HepG2 (cell line): Measurements from ENCODE around the gene CDC42EP1. TPM values are rescaled to one million over a fixed set of nuclear protein-coding genes. Genes with fewer than 3 reads are reported as not detected.

ENCODE experiments used
- ATAC-seq: fragments of 200-7000 bp; cut with Tn5 transposase; 3 replicates; pipeline ENCODE4 v1.9.1; 2020; ENCODE audit warnings: mild to moderate bottlenecking, moderate library complexity
- Bru-seq: library from RNA; stranded (reverse); fragments of 400-500 nt; gene quantifications from one replicate; lab custom pipeline; 2021; lab: Mats Ljungman, UMichigan
- BruChase-seq, 2 experiments: library from RNA; stranded (reverse); fragments of 400-500 nt; gene quantifications; one replicate each; lab custom pipeline; 2021; lab: Mats Ljungman, UMichigan
- BruUV-seq: library from RNA; stranded (reverse); fragments of 400-500 nt; replicated peaks from 2 replicates; lab custom pipeline; 2021; lab: Mats Ljungman, UMichigan
- CTCF ChIA-PET: fragments of 300-600 bp; formaldehyde crosslinking; extraction: SDS; loops from one replicate; lab custom pipeline; 2021; ENCODE audit warnings: low total read pairs, inconsistent platforms, low intra/inter-chr PET ratio; lab: Yijun Ruan, JAX
- POLR2A ChIA-PET: fragments of 350-600 bp; sonication (Branson Sonifier 250); formaldehyde crosslinking; loops from one replicate; lab custom pipeline; 2020; ENCODE audit warnings: antibody characterized with exemption, inconsistent platforms; lab: Yijun Ruan, JAX
- DNase-seq: peaks from one replicate; pipeline ENCODE4 v3.0.0-alpha.2; 2015; ENCODE audit warnings: low spot score
- FAIRE-seq: peaks from 3 replicates; lab custom pipeline; 2011; peaks lifted over from hg19 to GRCh38; lab: Jason Lieb, UNC
- H2AFZ ChIP-seq: one replicate; pipeline ENCODE4 v1.6.1; 2011; ENCODE audit warnings: low read length, inconsistent platforms
- H3K27ac ChIP-seq: fragments of 300-600 bp; 3 replicates; pipeline ENCODE4 v1.8.0; 2011; ENCODE audit warnings: mixed run types, mild to moderate bottlenecking, mixed read lengths, low read length, inconsistent platforms; ENCODE audit not compliant: insufficient read depth; ENCODE audit errors: extremely low read length
- H3K27me3 ChIP-seq, 2 experiments: fragments of 200-600 bp in 1 of 2; 2 replicates in 1 of 2; 3 replicates in 1 of 2; pipeline versions ENCODE4 v1.6.0 to v1.8.0; 2011; ENCODE audit warnings: low read length in 2 of 2, mild to moderate bottlenecking in 2 of 2, moderate library complexity in 2 of 2, inconsistent platforms in 1 of 2; ENCODE audit not compliant: insufficient read depth in 2 of 2, control insufficient read depth in 1 of 2
- H3K36me3 ChIP-seq, 2 experiments: fragments of 200-600 bp in 1 of 2; replicated peaks in 1 of 2; 2 replicates in 1 of 2; 3 replicates in 1 of 2; pipeline versions ENCODE4 v1.5.1 to v1.8.0; 2011; ENCODE audit warnings: low read length in 2 of 2, inconsistent platforms in 1 of 2; ENCODE audit not compliant: insufficient read depth in 2 of 2, control insufficient read depth in 1 of 2
- H3K4me1 ChIP-seq: 2 replicates; pipeline ENCODE4 v1.5.1; 2012; ENCODE audit warnings: low read length, inconsistent platforms; ENCODE audit not compliant: insufficient read depth
- H3K4me2 ChIP-seq: 2 replicates; pipeline ENCODE4 v1.6.0; 2011; ENCODE audit warnings: low read depth, low read length, inconsistent platforms
- H3K4me3 ChIP-seq, 3 experiments: fragments of 200-600 bp in 1 of 3; sonication (generic), shearing (Covaris generic) in 1 of 3; replicated peaks in 1 of 3; 2 replicates each; pipeline ENCODE4 v1.5.1; 2011 to 2016; ENCODE audit warnings: low read length in 3 of 3, inconsistent platforms in 2 of 3, low read depth in 2 of 3, mild to moderate bottlenecking in 2 of 3, control low read depth in 1 of 3, mixed read lengths in 1 of 3; ENCODE audit not compliant: insufficient read depth in 1 of 3
- H3K79me2 ChIP-seq: one replicate; pipeline ENCODE4 v1.6.1; 2011; ENCODE audit warnings: low read length, inconsistent platforms; ENCODE audit not compliant: insufficient read depth
- H3K9ac ChIP-seq: 2 replicates; pipeline ENCODE4 v1.6.0; 2011; ENCODE audit warnings: mild to moderate bottlenecking, low read depth, low read length, inconsistent platforms; ENCODE audit not compliant: insufficient read depth
- H3K9me3 ChIP-seq: 2 replicates; pipeline ENCODE4 v1.5.1; 2012; ENCODE audit warnings: mild to moderate bottlenecking, low read length
- H4K20me1 ChIP-seq: 2 replicates; pipeline ENCODE4 v1.6.0; 2011; ENCODE audit warnings: inconsistent platforms, mild to moderate bottlenecking, low read length, moderate library complexity; ENCODE audit not compliant: insufficient read depth
- AKAP8 ChIP-seq: sonication (generic); formaldehyde crosslinking; IDR thresholded peaks from 2 replicates; pipeline ENCODE4 v1.5.1; 2020; ENCODE audit warnings: mild to moderate bottlenecking, missing genetic modification reagents
- ETV5 ChIP-seq: IDR thresholded peaks from 2 replicates; pipeline ENCODE4 v1.6.1; 2018; ENCODE audit warnings: missing biosample characterization, missing genetic modification reagents, inconsistent platforms, borderline replicate concordance
- GABPB1 ChIP-seq: IDR thresholded peaks from 2 replicates; pipeline ENCODE4 v1.6.1; 2016; ENCODE audit warnings: mild to moderate bottlenecking, missing genetic modification reagents, moderate library complexity, missing compliant biosample characterization
- HNRNPLL ChIP-seq: fragments of 200-400 bp; formaldehyde crosslinking; IDR thresholded peaks from 2 replicates; pipeline ENCODE4 v1.6.1; 2017; ENCODE audit warnings: mild to moderate bottlenecking, low read depth, low read length; ENCODE audit not compliant: poor library complexity, severe bottlenecking
- NCOA1 ChIP-seq: sonication (generic); formaldehyde crosslinking; IDR thresholded peaks from 2 replicates; pipeline ENCODE4 v1.9.0; 2021; ENCODE audit warnings: missing genetic modification reagents
- NONO ChIP-seq, 2 experiments: fragments of 450-650 bp in 1 of 2; sonication (generic) in 1 of 2; formaldehyde crosslinking in 1 of 2; IDR thresholded peaks in 1 of 2; conservative IDR thresholded peaks in 1 of 2; 2 replicates each; pipeline versions ENCODE4 v1.6.1 to v1.8.0; 2017 to 2022; ENCODE audit warnings: mild to moderate bottlenecking in 1 of 2, missing genetic modification reagents in 1 of 2, moderate library complexity in 1 of 2
- PITX1 ChIP-seq: sonication (generic); formaldehyde crosslinking; IDR thresholded peaks from 2 replicates; pipeline ENCODE4 v1.5.1; 2020; ENCODE audit warnings: mild to moderate bottlenecking, missing genetic modification reagents
- RFX5 ChIP-seq: IDR thresholded peaks from 2 replicates; pipeline ENCODE4 v1.6.1; 2011; ENCODE audit warnings: low read depth, low read length, improper control_type of control experiment
- YY1 ChIP-seq: IDR thresholded peaks from 2 replicates; pipeline ENCODE4 v1.6.1; 2011; ENCODE audit warnings: low read length, low read depth, moderate library complexity, mild to moderate bottlenecking; ENCODE audit not compliant: insufficient read depth, insufficient replicate concordance
- ZC3H4 ChIP-seq: sonication (generic); formaldehyde crosslinking; IDR thresholded peaks from 2 replicates; pipeline ENCODE4 v1.4.0; 2020; ENCODE audit warnings: missing genetic modification reagents, borderline replicate concordance
- ZMYM4 ChIP-seq: sonication (generic); formaldehyde crosslinking; IDR thresholded peaks from 2 replicates; pipeline ENCODE4 v1.8.1; 2023; ENCODE audit warnings: mild to moderate bottlenecking, missing genetic modification reagents
- ZNF101 ChIP-seq: sonication (generic); formaldehyde crosslinking; IDR thresholded peaks from 2 replicates; pipeline ENCODE4 v1.4.0; 2020; ENCODE audit warnings: mild to moderate bottlenecking, low read depth, missing genetic modification reagents, borderline replicate concordance
- ZNF235 ChIP-seq: sonication (generic); formaldehyde crosslinking; IDR thresholded peaks from 2 replicates; pipeline ENCODE4 v1.8.1; 2023; ENCODE audit warnings: mild to moderate bottlenecking, missing genetic modification reagents, borderline replicate concordance
- ZNF749 ChIP-seq: sonication (generic); formaldehyde crosslinking; IDR thresholded peaks from 2 replicates; pipeline ENCODE4 v1.8.0; 2022; ENCODE audit warnings: mild to moderate bottlenecking, missing genetic modification reagents, moderate library complexity, borderline replicate concordance
- WGBS: methylation state at CpG from one replicate; pipeline ENCODE4 v1.1.6; 2017; ENCODE audit warnings: low lambda C conversion rate; 5-methylcytosine and 5-hydroxymethylcytosine counted together
- in situ Hi-C: cut with HindIII; loops from 2 replicates; pipeline ENCODE4 v1.10.0; 2017; ENCODE audit warnings: low pct_unique_long_range_greater_than_20kb; ENCODE audit not compliant: extremely low pct_ligation_motif_present
- intact Hi-C: fragments of 100-400 bp; cut with micrococcal nuclease; formaldehyde crosslinking; loops from one replicate; pipeline ENCODE4 v1.10.0; 2022; ENCODE audit not compliant: unreplicated experiment
- long read RNA-seq, 2 experiments: library from RNA in 1 of 2; library from polyadenylated mRNA in 1 of 2; stranded (forward) in 1 of 2; unstranded in 1 of 2; transcript quantifications; one replicate each; pipeline ENCODE4 v2.0.0, GENCODE V29; 2019 to 2022
- polyA minus RNA-seq, 3 experiments: library from RNA; depleted of rRNA, polyadenylated mRNA; stranded (reverse); fragments of >200 nt; gene quantifications; 2 replicates each; pipeline ENCODE4 v1.2.3, GENCODE V29; 2011; ENCODE audit warnings: low replicate concordance in 1 of 3
- polyA plus RNA-seq, 8 experiments: library from polyadenylated mRNA; depleted of rRNA in 3 of 8; stranded (reverse) in 7 of 8; unstranded in 1 of 8; fragments of >200 nt; fragmentation: Illumina TruSeq in 4 of 8; extraction: Trizol in 4 of 8; gene quantifications; 2 replicates each; pipeline versions ENCODE4 v1.2.1 to v1.2.3, GENCODE V29; 2011 to 2016; ENCODE audit warnings: low read depth in 4 of 8, missing spikeins in 1 of 8, mixed read lengths in 1 of 8; ENCODE audit not compliant: insufficient read depth in 1 of 8
- total RNA-seq, 5 experiments: library from RNA; depleted of rRNA; stranded (reverse); fragments of >200 nt; fragmentation: Illumina TruSeq; extraction: Trizol; gene quantifications; 2 replicates each; pipeline ENCODE4 v1.2.3, GENCODE V29; 2016; ENCODE audit warnings: low read depth in 1 of 5

CDC42EP1 gene
- 25.4 and 29.5 TPM in 2 replicates for total RNA-seq (2016; rRNA removed; fragmentation: Illumina TruSeq; extraction: Trizol)
- 19.5 and 29.1 TPM in 2 replicates for total RNA-seq (2016; cell fraction: cytosol; rRNA removed; fragmentation: Illumina TruSeq; extraction: Trizol; ENCODE audit: low read depth)
- total RNA-seq (2016; cell fraction: insoluble cytoplasmic fraction; rRNA removed; fragmentation: Illumina TruSeq; extraction: Trizol): 20.9 and 29.7 TPM in 2 replicates
- total RNA-seq (2016; cell fraction: membrane; rRNA removed; fragmentation: Illumina TruSeq; extraction: Trizol): 44.9 and 63.7 TPM in 2 replicates
- total RNA-seq (2016; cell fraction: nucleus; rRNA removed; fragmentation: Illumina TruSeq; extraction: Trizol): 15.7 and 18.6 TPM in 2 replicates
- polyA plus RNA-seq (2011; rRNA removed): 17.1 and 26.7 TPM in 2 replicates
- 13.8 and 17.6 TPM in 2 replicates for polyA plus RNA-seq (2011; cell fraction: cytosol; rRNA removed)
- polyA plus RNA-seq (2011; cell fraction: nucleus; rRNA removed): 37.8 and 38.3 TPM in 2 replicates
- polyA plus RNA-seq (2012): 45.1 and 72.3 TPM in 2 replicates
- polyA plus RNA-seq (2016; cell fraction: cytosol; fragmentation: Illumina TruSeq; extraction: Trizol; ENCODE audit: low read depth): 49.0 and 73.1 TPM in 2 replicates
- 53.9 and 76.0 TPM in 2 replicates for polyA plus RNA-seq (2016; cell fraction: insoluble cytoplasmic fraction; fragmentation: Illumina TruSeq; extraction: Trizol; ENCODE audit: low read depth)
- 99.7 and 119 TPM in 2 replicates for polyA plus RNA-seq (2016; cell fraction: membrane; fragmentation: Illumina TruSeq; extraction: Trizol; ENCODE audit: low read depth)
- polyA plus RNA-seq (2016; cell fraction: nucleus; fragmentation: Illumina TruSeq; extraction: Trizol; ENCODE audit: insufficient read depth, low read depth): 54.3 and 56.0 TPM in 2 replicates
- 12.0 and 24.2 TPM in 2 replicates for polyA minus RNA-seq (2011; rRNA and poly(A)+ RNA removed; ENCODE audit: low replicate concordance)
- polyA minus RNA-seq (2011; cell fraction: cytosol; rRNA and poly(A)+ RNA removed): 20.7 and 21.6 TPM in 2 replicates
- polyA minus RNA-seq (2011; cell fraction: nucleus; rRNA and poly(A)+ RNA removed): 12.2 and 15.4 TPM in 2 replicates
- percentile 93 among the genes with signal in this experiment for Bru-seq, nascent RNA
- BruChase-seq, experiment 1, labeled RNA remaining after a 6-hour chase: percentile 94 among the genes with signal in this experiment
- BruChase-seq, experiment 2, labeled RNA remaining after a 2-hour chase: percentile 93 among the genes with signal in this experiment
- long read RNA-seq, experiment 1, transcript CDC42EP1-201 (3 exons, 2,181 nt): major isoform, 19 of 32 reads
- long read RNA-seq, experiment 1, partial matches to known transcripts: 12 of 32 reads
- long read RNA-seq, experiment 1, other reads (novel, unspliced or antisense): 1 of 32 reads
- long read RNA-seq, experiment 2, transcript CDC42EP1-201 (3 exons, 2,181 nt): major isoform, 448 of 846 reads
- long read RNA-seq, experiment 2, partial matches to known transcripts: 383 of 846 reads
- long read RNA-seq, experiment 2, other reads (novel, unspliced or antisense): 15 of 846 reads

- intact Hi-C loops (no loop called here), in situ Hi-C loops (no loop called here)
- peak within 1 kb of the TSS; percentile 91 for H3K27ac ChIP-seq
- no peak for TF ChIP-seq RFX5
- TF ChIP-seq ZMYM4: peak; percentile 36; the same call in 1 of the 2 replicates
- peak; percentile 80; the same call in 1 of the 2 replicates for TF ChIP-seq ZNF235 (CRISPR knock-in tag)
- TF ChIP-seq ZC3H4 (CRISPR knock-in tag): 0 out of 2 replicates have a peak, but pooled peaks have one; percentile 74
- TF ChIP-seq NCOA1 (CRISPR knock-in tag): no peak
- TF ChIP-seq ETV5 (CRISPR knock-in tag): peak; percentile 52; the same call in 1 of the 2 replicates
- peak; percentile 56 for TF ChIP-seq YY1
- TF ChIP-seq PITX1: peak; percentile 17; the same call in 1 of the 2 replicates
- peak; percentile 60; the same call in 1 of the 2 replicates for TF ChIP-seq GABPB1 (CRISPR knock-in tag)
- no peak for TF ChIP-seq ZNF101
- peak; percentile 33; the same call in 1 of the 2 replicates for TF ChIP-seq ZNF749 (CRISPR knock-in tag)
- no peak for TF ChIP-seq NONO (IDR thresholded peaks at IDR 0.05)
- peak; percentile 68; the same call in 1 of the 2 replicates for TF ChIP-seq NONO (CRISPR knock-in tag; conservative IDR thresholded peaks at IDR 0.05)
- TF ChIP-seq AKAP8 (CRISPR knock-in tag): peak; percentile 86; the same call in 1 of the 2 replicates
- TF ChIP-seq HNRNPLL: peak; percentile 16
Observed at GRCh38 chr22:37559901-37560607, at the start of gene CDC42EP1. Gene CDC42EP1, plus strand, starts transcription at chr22:37560480. Its CDS starts 5,870 bp downstream, at chr22:37566350.

More at GRCh38 chr22:37559901-37560607, at the start of gene CDC42EP1:
- Histone ChIP-seq H2AFZ (no peak within 1 kb of the TSS), H3K36me3 (peaks cover 1 to 7% of the 10 kb centered on the region in 2 experiments; a peak in 3 of 5 replicates), H3K4me2 (peak within 1 kb of the TSS; percentile 96), H3K4me3 (peak within 1 kb of the TSS; percentile 91 to 98 (median 98)), H4K20me1 (peaks cover 14% of the 10 kb centered on the region), H3K4me1 (peaks cover 83% of the 10 kb centered on the region), H3K9ac (peak within 1 kb of the TSS; percentile 99), H3K27me3 (no peaks in the 10 kb centered on the region; a peak in 2 of 5 replicates), H3K79me2 (peaks cover 46% of the 10 kb centered on the region), H3K9me3 (no peaks in the 10 kb centered on the region)
- DNase-seq (no peak), ATAC-seq (peak; percentile 43), FAIRE-seq (no peak)
- WGBS: 2% methylated on average over 16 of the region's 76 CpGs
- BruUV-seq: no TSS peak
- ChIA-PET CTCF (interaction anchor here (1.5 to 4.1 kb wide), 2 partner anchors 10 to 14 kb away, joined by 5 to 39 read pairs; no protein-coding TSS in a partner anchor), POLR2A (interaction anchor here (0.6 to 17.5 kb wide), 13 partner anchors 9 to 527 kb away, joined by 3 to 976 read pairs (median 4); partner anchors contain the start of genes GGA1 and LGALS2)
